NK-92 treated with Interleukin-12 subunit alpha and Interleukin-12 subunit beta, amount 100 ng/mL, for 24 hours (cell line): ENCODE measurements around the gene CHST8.

Experiments
- DNase-seq: peaks from one replicate; lab custom pipeline; 2025; lab: John Stamatoyannopoulos, UW

The CHST8 gene

GRCh38 chr19:33737681-33738371 lies 116.1 kb downstream of the CHST8 start:
- DNase-seq, result no peak

DNA sequence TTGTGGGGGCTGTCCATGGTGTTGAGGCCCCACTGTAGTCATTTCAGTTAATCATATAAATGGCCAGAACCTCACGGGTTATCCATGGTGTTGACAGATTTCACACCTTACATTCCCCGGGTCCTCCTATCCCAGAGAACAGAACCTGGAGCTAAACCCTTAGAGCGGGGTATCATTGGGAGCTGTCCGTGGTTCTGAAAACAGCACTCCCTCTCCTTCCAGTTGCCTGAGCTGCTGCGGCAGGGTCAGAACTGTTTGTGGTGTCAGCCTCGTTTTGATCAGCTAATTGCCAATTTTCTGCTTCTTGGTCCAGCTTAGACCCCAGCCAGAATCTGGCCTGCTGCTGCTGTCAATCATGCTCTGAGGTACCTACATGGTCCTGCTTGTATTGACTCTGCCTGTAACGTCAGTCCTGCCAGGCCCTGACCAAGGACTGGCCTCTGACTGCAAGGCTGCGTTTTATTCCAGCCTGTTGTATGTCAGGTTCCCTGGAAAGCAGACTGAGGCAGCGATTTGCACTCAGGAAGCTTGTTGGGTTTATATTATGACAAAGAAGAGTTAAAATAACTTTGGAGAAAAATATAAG lies 119.2 kb downstream of the CHST8 start:
- DNase-seq, result no peak

GRCh38 chr19:33745297-33745696 lies 123.5 kb downstream of the CHST8 start:
- no peak for DNase-seq

DNA sequence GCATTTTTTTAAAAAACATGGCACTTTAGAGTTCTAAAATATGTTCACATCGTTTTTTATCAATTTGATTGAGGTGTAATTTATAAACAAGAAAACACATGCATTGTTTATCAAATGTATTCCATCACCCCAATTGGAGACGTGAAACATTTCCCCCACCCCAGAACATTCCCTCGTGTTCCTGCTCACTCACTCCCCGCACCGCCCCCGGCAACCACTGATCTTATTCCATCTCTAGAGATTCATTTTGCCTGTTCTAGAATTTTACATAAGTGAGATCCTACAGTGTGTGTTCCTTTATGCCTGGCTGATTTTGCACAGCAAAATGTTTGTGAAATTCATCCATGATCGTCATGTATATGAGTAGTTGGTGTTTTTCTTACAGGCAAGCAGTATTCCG lies 124.4 kb downstream of the CHST8 start:
- no peak for DNase-seq

DNA sequence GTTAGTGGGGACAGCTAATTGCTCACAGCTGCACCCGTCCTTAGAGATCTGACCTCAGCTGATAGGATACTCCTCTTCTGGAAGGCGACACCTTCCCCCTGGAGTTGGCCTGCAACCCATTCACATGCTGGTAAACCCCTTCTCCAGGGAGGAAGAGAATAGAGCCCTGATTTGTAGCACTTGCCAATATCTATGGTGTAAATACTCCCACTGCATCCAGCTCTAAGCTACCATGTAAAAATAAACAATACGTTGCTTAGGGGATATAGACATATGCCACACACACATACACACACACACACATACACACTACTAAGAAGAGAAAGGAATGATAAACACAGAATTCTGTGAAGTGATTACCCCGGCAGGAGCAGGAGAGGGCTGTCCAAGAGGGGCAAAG lies 125.5 kb downstream of the CHST8 start:
- DNase-seq, result no peak

GRCh38 chr19:33748231-33748630 lies 126.5 kb downstream of the CHST8 start:
- no peak for DNase-seq

DNA sequence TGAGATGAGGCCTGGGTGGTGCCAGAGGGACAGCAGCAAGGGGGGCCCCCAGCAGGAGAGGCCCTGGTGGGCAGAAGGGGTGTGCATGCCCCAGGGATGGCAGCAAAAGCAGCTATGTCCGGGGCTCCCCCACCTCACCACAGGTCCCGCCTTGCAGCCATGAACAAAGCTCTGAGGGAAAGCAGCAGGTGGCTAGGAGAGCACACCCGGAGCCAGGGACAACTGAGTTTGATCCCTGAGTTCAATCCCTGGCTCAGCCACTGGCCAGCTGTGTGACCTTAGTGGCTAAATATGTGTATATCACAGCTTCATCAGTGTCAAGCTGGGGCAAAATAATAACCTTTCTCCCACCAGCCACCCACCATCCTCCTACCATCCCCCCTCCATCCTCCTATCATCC lies 127.3 kb downstream of the CHST8 start:
- no peak for DNase-seq

DNA sequence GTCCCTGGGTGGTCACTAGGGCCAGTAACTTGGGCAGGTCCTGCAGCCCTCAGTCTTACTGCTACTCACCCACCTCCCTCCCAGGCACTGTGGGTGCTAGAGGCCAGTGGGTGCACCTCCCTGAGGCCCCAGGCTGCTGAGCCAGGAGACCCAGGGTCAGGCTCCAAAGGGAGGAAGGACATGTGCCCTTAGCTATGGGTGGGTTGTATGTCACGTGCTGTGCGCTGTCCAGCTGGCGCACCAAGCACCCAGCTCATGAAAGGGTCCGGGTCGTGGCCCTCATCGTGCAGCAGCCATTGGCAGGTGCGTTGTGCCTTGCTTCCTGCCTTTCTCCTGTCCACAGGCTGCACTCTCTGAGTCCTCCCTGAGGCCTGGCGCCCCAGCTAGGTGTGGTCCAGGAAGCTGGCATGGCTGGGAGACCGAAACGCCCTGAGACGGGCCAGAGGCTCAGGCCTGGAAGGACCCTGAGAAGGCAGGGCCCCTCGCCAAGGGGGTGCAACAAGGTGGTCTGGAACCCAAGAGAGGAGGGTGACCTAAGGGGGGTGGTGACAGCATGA lies 127.9 kb downstream of the CHST8 start:
- no peak for DNase-seq

- no peak for DNase-seq
Measured at GRCh38 chr19:33750587-33751435, 129.1 kb downstream of the CHST8 start.

DNA sequence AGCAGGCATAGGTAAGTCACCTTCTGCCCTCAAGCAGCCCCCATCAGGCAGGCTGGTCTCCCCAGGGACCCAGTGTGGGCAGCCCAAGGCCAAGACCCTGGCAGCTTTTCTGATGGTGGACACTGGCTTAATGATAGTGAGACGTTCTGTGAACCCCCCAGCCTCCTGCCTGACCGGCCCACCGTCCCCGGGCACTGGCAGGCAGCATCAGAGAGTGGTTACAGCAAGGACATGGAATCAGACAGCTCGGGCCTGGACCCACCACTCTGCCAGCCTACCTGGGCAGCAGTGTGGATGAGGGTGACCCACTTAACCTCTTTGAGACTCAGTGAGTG lies 129.7 kb downstream of the CHST8 start:
- DNase-seq, result no peak

DNA sequence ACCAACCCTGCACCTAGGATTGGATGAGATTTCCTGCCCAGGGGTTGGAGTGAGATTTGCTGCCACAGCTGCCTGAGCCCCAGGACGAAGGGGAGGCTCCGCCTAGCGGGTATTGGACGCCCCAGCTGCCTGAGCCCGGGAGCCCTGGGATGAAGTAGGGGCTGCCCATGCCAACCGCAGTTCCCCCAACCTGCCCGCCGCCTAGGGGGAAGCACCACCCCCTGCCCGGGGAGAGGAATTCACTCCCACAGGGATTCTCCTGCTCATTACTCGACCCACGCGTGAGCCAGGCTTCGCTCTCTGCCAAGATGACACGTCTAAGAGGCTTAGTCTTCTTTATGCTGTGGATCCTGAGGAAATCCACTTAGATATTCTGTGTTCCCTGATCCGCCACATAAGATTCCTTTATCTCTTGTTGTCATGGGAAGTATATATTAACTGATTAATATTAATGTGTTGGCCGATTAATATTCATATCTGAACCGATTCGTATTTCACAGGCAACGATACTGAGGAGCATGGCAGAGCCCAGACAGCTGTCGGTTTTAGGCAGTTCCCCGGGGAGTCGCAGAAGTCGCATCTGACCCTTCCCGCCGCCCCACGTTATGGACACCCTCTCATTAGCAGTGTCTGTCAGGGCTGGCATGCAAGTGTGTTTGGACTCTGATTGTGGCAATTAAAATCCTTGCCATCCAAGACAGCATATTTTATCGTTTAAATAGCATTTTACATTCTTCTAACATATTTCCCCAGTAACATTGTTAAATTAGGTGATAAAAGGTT lies 130.5 kb downstream of the CHST8 start:
- DNase-seq, result no peak

DNA sequence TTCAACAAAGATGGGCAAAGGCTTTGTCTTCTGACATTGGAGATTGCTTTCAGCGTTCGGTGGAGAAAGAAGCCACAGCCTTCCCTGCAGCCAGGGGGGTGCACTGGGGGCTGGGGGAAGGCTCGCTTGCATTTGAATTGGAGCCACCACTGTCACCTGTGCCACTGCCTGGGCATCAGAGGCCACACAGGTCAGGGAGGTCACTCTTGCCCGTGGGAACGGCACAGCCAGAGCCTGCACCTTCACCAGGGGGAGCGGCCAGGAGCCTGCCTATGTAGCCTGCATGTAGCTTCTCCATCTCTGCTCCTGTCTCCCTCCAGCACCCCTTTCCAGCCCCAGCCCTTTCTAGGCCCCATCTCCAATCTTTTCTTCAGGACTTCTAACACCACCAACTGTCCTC lies 131.2 kb downstream of the CHST8 start:
- no peak for DNase-seq

DNA sequence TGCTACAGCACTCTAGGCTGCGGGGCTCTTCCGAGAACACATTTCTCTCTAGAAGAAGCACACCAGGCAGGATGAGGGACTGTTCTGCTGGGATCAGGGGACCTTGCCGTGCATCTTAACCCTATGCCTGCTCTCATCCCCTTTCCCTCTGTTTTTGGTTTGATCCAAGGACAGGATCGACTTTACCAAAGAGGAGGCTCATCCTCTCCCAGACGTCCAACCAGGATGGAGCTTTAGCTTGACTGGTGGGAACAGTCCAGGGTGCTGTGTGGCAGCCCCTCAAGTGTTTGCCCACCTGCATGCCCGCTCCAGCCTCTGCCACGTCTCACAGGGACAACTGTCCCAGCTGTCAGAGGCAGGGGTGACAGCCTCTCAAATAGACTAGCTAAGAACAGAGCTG lies 132.6 kb downstream of the CHST8 start:
- no peak for DNase-seq

- no peak for DNase-seq
Measured at GRCh38 chr19:33755099-33756035, 133.6 kb downstream of the CHST8 start.

- no peak for DNase-seq
Measured at GRCh38 chr19:33756177-33756576, 134.4 kb downstream of the CHST8 start.

GRCh38 chr19:33758541-33759013 lies 136.8 kb downstream of the CHST8 start:
- DNase-seq, result no peak

DNA sequence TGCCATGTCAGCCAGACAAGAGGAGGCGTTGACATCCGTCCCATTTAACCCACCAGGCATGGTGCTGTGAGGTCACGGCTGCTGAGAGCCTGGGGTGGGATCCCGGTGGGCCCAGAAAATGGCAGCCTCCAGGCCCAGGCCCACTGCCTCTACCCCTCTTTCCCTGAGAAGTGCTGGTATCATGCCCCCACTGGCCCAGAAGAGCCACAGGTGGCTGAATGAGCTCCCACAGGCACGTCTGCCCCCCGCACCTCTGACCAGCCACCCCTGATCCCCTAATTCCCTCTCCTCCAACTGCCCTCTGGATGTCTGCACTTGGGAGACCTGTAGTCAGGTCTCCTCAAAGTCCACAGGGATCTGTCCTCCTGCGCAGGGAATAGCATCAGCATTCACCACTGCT lies 137.6 kb downstream of the CHST8 start:
- no peak for DNase-seq

DNA sequence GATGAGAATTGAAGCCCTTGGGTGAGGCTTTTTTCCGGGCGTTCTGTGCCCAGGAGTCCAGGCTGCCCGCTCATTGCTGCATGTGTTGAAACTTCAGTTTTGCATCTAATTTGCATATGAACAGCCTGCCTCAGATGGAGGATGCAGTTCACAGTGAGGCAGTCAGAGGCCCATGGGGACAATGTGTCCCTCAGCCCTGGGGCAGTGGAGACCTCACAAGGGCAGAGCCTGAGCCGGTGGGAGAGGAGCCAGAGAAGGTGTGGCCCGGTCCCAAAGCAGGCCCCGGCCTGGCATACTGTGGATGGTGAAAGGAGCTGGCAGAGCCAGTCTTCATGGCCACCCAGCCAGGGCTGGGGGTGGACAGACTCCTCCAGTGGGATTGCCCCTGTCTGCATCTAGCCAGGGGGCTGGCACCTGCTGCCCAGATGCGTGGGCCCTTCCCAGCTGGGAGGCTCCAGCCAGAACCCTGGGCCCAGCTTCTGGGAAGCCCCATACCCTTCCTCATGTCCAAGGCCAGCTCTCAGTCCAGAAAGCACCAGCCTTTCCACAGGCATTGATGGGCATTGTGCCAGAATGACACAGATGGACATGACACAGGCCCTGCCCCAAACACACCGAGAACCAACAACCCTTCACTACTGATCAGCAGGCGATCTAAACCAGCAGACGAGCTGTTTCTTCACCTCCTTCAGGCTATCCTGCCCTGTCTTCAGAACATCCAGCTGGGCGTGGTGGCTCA lies 142.0 kb downstream of the CHST8 start:
- no peak for DNase-seq

GRCh38 chr19:33766623-33767022 lies 144.9 kb downstream of the CHST8 start:
- DNase-seq, result no peak

GRCh38 chr19:33767898-33768413 lies 146.2 kb downstream of the CHST8 start:
- DNase-seq, result no peak
